Neuronal stem cell (in vitro differentiated cells): ENCODE results near the gene GOLGA6L26. TPM values are rescaled to one million over a fixed set of nuclear protein-coding genes. Genes with fewer than 3 reads are reported as not detected.
"Not testable (repeated sequence)": the region's sequence is repeated elsewhere in the genome, so short reads cannot be mapped to it uniquely, and the experiment has no call there.

ENCODE experiments used
- DNase-seq: peaks from one replicate; pipeline ENCODE4 v3.0.0-alpha.2; 2013; ENCODE audit warnings: low spot score
- H2AFZ ChIP-seq: one replicate; pipeline ENCODE4 v1.6.1; 2013; ENCODE audit warnings: mild to moderate bottlenecking, low read length, inconsistent platforms
- H2AK5ac ChIP-seq: 2 replicates; pipeline ENCODE4 v1.6.1; 2013; ENCODE audit warnings: low read depth, mild to moderate bottlenecking, inconsistent platforms, low read length, moderate library complexity, mixed read lengths
- H2BK120ac ChIP-seq: 2 replicates; pipeline ENCODE4 v1.6.1; 2013; ENCODE audit warnings: low read depth, mild to moderate bottlenecking, inconsistent platforms, low read length, moderate library complexity, mixed read lengths
- H2BK12ac ChIP-seq: one replicate; pipeline ENCODE4 v1.6.1; 2013; ENCODE audit warnings: low read length, inconsistent platforms
- H2BK15ac ChIP-seq: 2 replicates; pipeline ENCODE4 v1.6.1; 2013; ENCODE audit warnings: mild to moderate bottlenecking, low read length, inconsistent platforms, mixed read lengths
- H2BK5ac ChIP-seq: one replicate; pipeline ENCODE4 v1.6.1; 2013; ENCODE audit warnings: inconsistent platforms, mild to moderate bottlenecking, low read length, moderate library complexity
- H3K14ac ChIP-seq: one replicate; pipeline ENCODE4 v1.6.1; 2013; ENCODE audit warnings: low read length, inconsistent platforms
- H3K18ac ChIP-seq: 2 replicates; pipeline ENCODE4 v1.6.1; 2013; ENCODE audit warnings: low read length, inconsistent platforms
- H3K23ac ChIP-seq: 2 replicates; pipeline ENCODE4 v1.6.1; 2013; ENCODE audit warnings: low read depth, mild to moderate bottlenecking, mixed read lengths, low read length, inconsistent platforms; ENCODE audit not compliant: poor library complexity
- H3K27ac ChIP-seq: replicated peaks from 3 replicates; pipeline ENCODE4 v1.5.1; 2013; ENCODE audit warnings: low read length, inconsistent platforms
- H3K27me3 ChIP-seq, 3 experiments: 2 replicates each; pipeline ENCODE4 v1.6.1; 2013; ENCODE audit warnings: low read length in 3 of 3, mild to moderate bottlenecking in 2 of 3, inconsistent platforms in 1 of 3, low read depth in 1 of 3, mixed read lengths in 1 of 3, moderate library complexity in 1 of 3; ENCODE audit not compliant: control insufficient read depth in 3 of 3, insufficient read depth in 3 of 3
- H3K36me3 ChIP-seq, 2 donors: replicated peaks in 1 of 2; 2 replicates each; pipeline ENCODE4 v1.6.1; 2013; ENCODE audit warnings: low read length in 2 of 2; ENCODE audit not compliant: control insufficient read depth in 2 of 2, insufficient read depth in 2 of 2
- H3K4ac ChIP-seq: 2 replicates; pipeline ENCODE4 v1.6.1; 2013; ENCODE audit warnings: inconsistent platforms, mild to moderate bottlenecking, low read length, moderate library complexity
- H3K4me1 ChIP-seq, 2 donors: 1 replicate in 1 of 2; 2 replicates in 1 of 2; pipeline ENCODE4 v1.6.1; 2013; ENCODE audit warnings: low read length in 2 of 2, low read depth in 1 of 2; ENCODE audit not compliant: control insufficient read depth in 2 of 2, insufficient read depth in 1 of 2
- H3K4me2 ChIP-seq: one replicate; pipeline ENCODE4 v1.6.1; 2013; ENCODE audit warnings: mild to moderate bottlenecking, low read length, inconsistent platforms; ENCODE audit not compliant: insufficient read depth, poor library complexity, severe bottlenecking
- H3K4me3 ChIP-seq, 2 donors: 2 replicates each; pipeline ENCODE4 v1.5.1; 2013; ENCODE audit warnings: low read length in 2 of 2, mild to moderate bottlenecking in 2 of 2, inconsistent platforms in 1 of 2, moderate library complexity in 1 of 2
- H3K79me1 ChIP-seq: one replicate; pipeline ENCODE4 v1.6.1; 2013; ENCODE audit warnings: low read depth, mild to moderate bottlenecking, inconsistent platforms, low read length, moderate library complexity
- H3K9ac ChIP-seq: one replicate; pipeline ENCODE4 v1.6.1; 2013; ENCODE audit warnings: mild to moderate bottlenecking, low read depth, low read length, inconsistent platforms; ENCODE audit not compliant: poor library complexity
- H3K9me3 ChIP-seq, 2 donors: replicated peaks in 1 of 2; 2 replicates each; pipeline versions ENCODE3 to v1.6.1; 2013; ENCODE audit warnings: low read length in 2 of 2, mild to moderate bottlenecking in 2 of 2, inconsistent platforms in 1 of 2, low read depth in 1 of 2, mixed read lengths in 1 of 2, moderate library complexity in 1 of 2; ENCODE audit not compliant: control insufficient read depth in 2 of 2, insufficient read depth in 1 of 2
- H4K8ac ChIP-seq: one replicate; pipeline ENCODE4 v1.6.1; 2013; ENCODE audit warnings: low read depth, mild to moderate bottlenecking, inconsistent platforms, low read length, moderate library complexity
- H4K91ac ChIP-seq: one replicate; pipeline ENCODE4 v1.6.1; 2013; ENCODE audit warnings: low read length, low read depth, mild to moderate bottlenecking, inconsistent platforms; ENCODE audit not compliant: poor library complexity
- WGBS, 2 donors: extraction: QIAGEN DNeasy Blood & Tissue Kit; methylation state at CpG; one replicate each; pipeline ENCODE4 v1.1.7; 2013; ENCODE audit warnings: missing lambda C conversion rate in 2 of 2, mixed read lengths in 1 of 2; ENCODE audit not compliant: insufficient read length in 2 of 2, insufficient replicate concordance in 1 of 2; ENCODE audit errors: extremely low coverage in 2 of 2; 5-methylcytosine and 5-hydroxymethylcytosine counted together
- polyA plus RNA-seq, 2 experiments: library from polyadenylated mRNA; stranded (reverse); fragments of 200-250 nt; gene quantifications; one replicate each; pipeline ENCODE4 v1.2.3, GENCODE V29; 2013

GOLGA6L26 gene
- polyA plus RNA-seq (2013, experiment 1 of 2): not detected
- not detected for polyA plus RNA-seq (2013, experiment 2 of 2)

GRCh38 chr15:23334096-23334495, at the start of gene GOLGA6L26:
Gene GOLGA6L26 (minus strand): TSS chr15:23334196. CDS start chr15:23334135, 61 bp downstream.
- H3K14ac ChIP-seq, H3K4ac ChIP-seq, H3K27ac ChIP-seq, H3K27me3 ChIP-seq, H2BK12ac ChIP-seq, DNase-seq, H2AK5ac ChIP-seq, H4K8ac ChIP-seq, H3K4me1 ChIP-seq, H3K36me3 ChIP-seq, H3K4me3 ChIP-seq, H3K79me1 ChIP-seq, H3K9ac ChIP-seq, H3K9me3 ChIP-seq, H2BK5ac ChIP-seq, H2AFZ ChIP-seq, H3K4me2 ChIP-seq, H3K18ac ChIP-seq, H2BK15ac ChIP-seq, H2BK120ac ChIP-seq, H3K23ac ChIP-seq, H4K91ac ChIP-seq: not testable (repeated sequence)
- WGBS, 2 donors: no CpG with 5 or more reads among the region's 7 CpGs

GRCh38 chr15:23381192-23381591, 47.2 kb upstream of the GOLGA6L26 start:
- H3K4me2 ChIP-seq, H2BK120ac ChIP-seq: not testable (repeated sequence)
- WGBS, 2 donors: no CpG with 5 or more reads among the region's 7 CpGs

GRCh38 chr15:23380700-23381099, 46.7 kb upstream of the GOLGA6L26 start:
- not testable (repeated sequence) for H2BK5ac ChIP-seq, H3K18ac ChIP-seq, H3K27me3 ChIP-seq, H3K36me3 ChIP-seq, H2BK12ac ChIP-seq, H4K91ac ChIP-seq, H3K9me3 ChIP-seq, H3K4me1 ChIP-seq, H3K4ac ChIP-seq, H2BK15ac ChIP-seq, H3K79me1 ChIP-seq, DNase-seq, H3K4me2 ChIP-seq, H2AK5ac ChIP-seq, H2AFZ ChIP-seq, H3K27ac ChIP-seq, H3K14ac ChIP-seq, H3K4me3 ChIP-seq, H2BK120ac ChIP-seq, H3K9ac ChIP-seq, H3K23ac ChIP-seq, H4K8ac ChIP-seq
- WGBS, 2 donors: no CpG with 5 or more reads among the region's 4 CpGs

More at GRCh38 chr15:23381192-23381591, 47.2 kb upstream of the GOLGA6L26 start:
- not testable (repeated sequence) for H2AK5ac ChIP-seq, DNase-seq, H3K9ac ChIP-seq, H3K79me1 ChIP-seq, H3K27ac ChIP-seq, H3K36me3 ChIP-seq, H3K4me3 ChIP-seq, H2BK5ac ChIP-seq, H2BK12ac ChIP-seq, H4K91ac ChIP-seq, H3K14ac ChIP-seq, H3K9me3 ChIP-seq, H3K23ac ChIP-seq, H2AFZ ChIP-seq, H3K4ac ChIP-seq, H2BK15ac ChIP-seq, H4K8ac ChIP-seq, H3K27me3 ChIP-seq, H3K4me1 ChIP-seq
- peak overlapping the region; percentile 28 for H3K18ac ChIP-seq

GRCh38 chr15:23378946-23379345, 45.0 kb upstream of the GOLGA6L26 start:
- not testable (repeated sequence) for H3K23ac ChIP-seq, H3K9ac ChIP-seq, H3K36me3 ChIP-seq, H3K4ac ChIP-seq, H2BK120ac ChIP-seq, H2BK5ac ChIP-seq, H3K4me1 ChIP-seq, H3K4me3 ChIP-seq, H3K4me2 ChIP-seq, DNase-seq, H3K14ac ChIP-seq, H2AFZ ChIP-seq, H3K9me3 ChIP-seq, H3K79me1 ChIP-seq, H3K27me3 ChIP-seq, H4K91ac ChIP-seq, H4K8ac ChIP-seq, H3K27ac ChIP-seq, H3K18ac ChIP-seq, H2BK15ac ChIP-seq, H2AK5ac ChIP-seq, H2BK12ac ChIP-seq
- no CpG with 5 or more reads among the region's 13 CpGs for WGBS, 2 donors
